Transverse colon (tissue), 4 donors: Measurements from ENCODE around the gene FBXL5. TPM values are rescaled to one million over a fixed set of nuclear protein-coding genes. Genes with fewer than 3 reads are reported as not detected.

Experiments
- DNase-seq: peaks from one replicate; pipeline ENCODE4 v3.0.0-alpha.2; 2019
- H3K27ac ChIP-seq, 4 donors: fragments of 200-600 bp; sonication (generic); 2 replicates each; pipeline ENCODE4 v1.5.1; 2016 to 2018; ENCODE audit warnings: inconsistent platforms in 4 of 4
- H3K27me3 ChIP-seq: fragments of 200-600 bp; sonication (generic); 2 replicates; pipeline ENCODE4 v1.5.1; 2017; ENCODE audit warnings: inconsistent platforms
- H3K36me3 ChIP-seq, 4 donors: fragments of 200-600 bp; sonication (generic); 2 replicates each; pipeline ENCODE4 v1.5.1; 2017 to 2019; ENCODE audit warnings: inconsistent platforms in 4 of 4
- H3K4me1 ChIP-seq, 4 donors: fragments of 200-600 bp; sonication (generic); 2 replicates each; pipeline ENCODE4 v1.5.1; 2017 to 2020; ENCODE audit warnings: inconsistent platforms in 4 of 4
- H3K4me3 ChIP-seq, 4 donors: fragments of 200-600 bp; sonication (generic); 1 replicate in 1 of 4; 2 replicates in 3 of 4; pipeline versions ENCODE4 v1.5.1 to v1.6.1; 2017 to 2019; ENCODE audit warnings: inconsistent platforms in 4 of 4
- H3K9me3 ChIP-seq, 2 donors: fragments of 200-600 bp; sonication (generic); 2 replicates each; pipeline ENCODE4 v1.5.1; 2017 to 2019; ENCODE audit warnings: inconsistent platforms in 2 of 2
- EP300 ChIP-seq: sonication (generic); formaldehyde crosslinking; IDR thresholded peaks from one replicate; pipeline ENCODE4 v1.6.1; 2017; ENCODE audit warnings: antibody characterized with exemption, low read depth
- POLR2A ChIP-seq: fragments of 450-650 bp; IDR thresholded peaks from one replicate; pipeline ENCODE4 v1.6.1; 2016; ENCODE audit warnings: antibody characterized with exemption, mild to moderate bottlenecking, moderate library complexity
- POLR2AphosphoS5 ChIP-seq, 3 donors: sonication (generic); formaldehyde crosslinking; IDR thresholded peaks; one replicate each; pipeline ENCODE4 v1.6.1; 2016; ENCODE audit warnings: antibody characterized with exemption in 3 of 3
- WGBS, 2 donors: methylation state at CpG; one replicate each; pipeline ENCODE4 v1.1.5; 2018; ENCODE audit warnings: low coverage in 1 of 2; 5-methylcytosine and 5-hydroxymethylcytosine counted together
- in situ Hi-C, 4 donors: fragments of 200-750 bp; cut with MboI; loops; one replicate each; pipeline versions ENCODE4 v1.15.0 to v1.15.1; 2017; ENCODE audit warnings: low sequenced_read_pairs in 3 of 4, low pct_ligation_motif_present in 1 of 4, low pct_unique_long_range_greater_than_20kb in 1 of 4
- intact Hi-C: fragments of 100-400 bp; cut with DNase I; formaldehyde crosslinking; loops from one replicate; pipeline ENCODE4 v1.15.1; 2023; ENCODE audit warnings: low total_unique reads
- total RNA-seq, 4 donors: library from RNA; depleted of rRNA; stranded (reverse); fragments of >200 nt; gene quantifications; one replicate each; pipeline ENCODE4 v1.1.0, GENCODE V29; 2016
- TF ChIP-seq, protein P1 (sequence below), 5 experiments: fragments of 200-600 bp in 3 of 5; fragments of 450-650 bp in 2 of 5; sonication (generic) in 3 of 5; IDR thresholded peaks; 1 replicate in 2 of 5; 2 replicates in 3 of 5; pipeline ENCODE4 v1.5.1; 2016 to 2017; ENCODE audit warnings: antibody characterized with exemption in 5 of 5, inconsistent platforms in 3 of 5, mild to moderate bottlenecking in 2 of 5, moderate library complexity in 1 of 5

The FBXL5 gene
- total RNA-seq, 4 donors from 2014 or later, result 31.8 to 141 (median 77.5) TPM

DNA sequence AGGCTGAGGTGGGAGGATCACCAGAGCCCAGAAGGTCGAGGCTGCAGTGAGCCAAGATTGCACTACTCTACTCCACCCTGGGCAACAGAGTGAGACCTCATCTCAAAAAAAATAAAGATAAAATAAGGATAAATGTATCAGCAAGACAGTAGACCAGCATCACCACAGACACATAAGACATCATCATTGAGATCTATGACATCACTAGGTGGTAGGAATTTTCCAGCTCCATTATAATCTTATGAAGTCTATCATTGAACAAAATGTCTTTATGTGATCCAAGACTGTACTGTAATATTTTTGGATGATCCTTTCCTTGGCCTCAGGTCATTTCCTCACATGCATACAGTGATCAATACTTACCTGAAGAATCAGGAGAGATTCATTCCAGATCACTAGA, 18.2 kb upstream of the FBXL5 start:
- Histone ChIP-seq H3K27ac (no peak overlapping the region), H3K36me3 (no peaks in the 10 kb centered on the region), H3K9me3 (no peaks in the 10 kb centered on the region), H3K4me3 (no peak overlapping the region), H3K4me1 (no peaks in the 10 kb centered on the region), H3K27me3 (no peaks in the 10 kb centered on the region)
- TF ChIP-seq POLR2A, result no peak
- TF ChIP-seq POLR2AphosphoS5 (IDR thresholded peaks at IDR 0.05), result no peak
- TF ChIP-seq, protein P1, sequence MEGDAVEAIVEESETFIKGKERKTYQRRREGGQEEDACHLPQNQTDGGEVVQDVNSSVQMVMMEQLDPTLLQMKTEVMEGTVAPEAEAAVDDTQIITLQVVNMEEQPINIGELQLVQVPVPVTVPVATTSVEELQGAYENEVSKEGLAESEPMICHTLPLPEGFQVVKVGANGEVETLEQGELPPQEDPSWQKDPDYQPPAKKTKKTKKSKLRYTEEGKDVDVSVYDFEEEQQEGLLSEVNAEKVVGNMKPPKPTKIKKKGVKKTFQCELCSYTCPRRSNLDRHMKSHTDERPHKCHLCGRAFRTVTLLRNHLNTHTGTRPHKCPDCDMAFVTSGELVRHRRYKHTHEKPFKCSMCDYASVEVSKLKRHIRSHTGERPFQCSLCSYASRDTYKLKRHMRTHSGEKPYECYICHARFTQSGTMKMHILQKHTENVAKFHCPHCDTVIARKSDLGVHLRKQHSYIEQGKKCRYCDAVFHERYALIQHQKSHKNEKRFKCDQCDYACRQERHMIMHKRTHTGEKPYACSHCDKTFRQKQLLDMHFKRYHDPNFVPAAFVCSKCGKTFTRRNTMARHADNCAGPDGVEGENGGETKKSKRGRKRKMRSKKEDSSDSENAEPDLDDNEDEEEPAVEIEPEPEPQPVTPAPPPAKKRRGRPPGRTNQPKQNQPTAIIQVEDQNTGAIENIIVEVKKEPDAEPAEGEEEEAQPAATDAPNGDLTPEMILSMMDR (IDR thresholded peaks at IDR 0.05), result no peak
- no peak for TF ChIP-seq EP300
- intact Hi-C loops, result no loop called here
- in situ Hi-C loops, result no loop called here
- DNase-seq, result no peak
- 85 to 100% methylated on average over 1 of the region's 1 CpG for WGBS, 2 donors

DNA sequence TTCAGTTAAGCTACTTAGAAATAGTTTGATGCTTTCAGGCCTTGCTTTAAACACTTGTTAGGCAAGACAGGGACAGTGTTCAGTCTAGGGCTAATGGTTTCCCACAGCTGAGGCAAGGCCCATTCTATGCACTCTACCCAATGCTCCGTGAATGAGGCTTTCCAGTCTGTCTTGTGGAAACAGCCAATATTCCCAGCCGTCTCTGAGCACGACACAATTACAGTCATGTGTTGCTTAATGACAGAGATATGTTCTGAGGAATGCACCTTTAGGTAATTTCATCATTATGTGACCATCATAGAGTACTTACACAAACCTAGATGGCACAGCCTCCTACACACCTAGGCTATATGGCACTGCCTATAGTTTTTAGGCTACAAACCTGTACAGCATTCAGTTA, 16.9 kb upstream of the FBXL5 start:
- in situ Hi-C loops, result no loop called here
- Histone ChIP-seq H3K4me1 (no peaks in the 10 kb centered on the region), H3K9me3 (no peaks in the 10 kb centered on the region), H3K27ac (no peak overlapping the region), H3K36me3 (no peaks in the 10 kb centered on the region), H3K27me3 (no peaks in the 10 kb centered on the region), H3K4me3 (no peak overlapping the region)
- intact Hi-C loops, result no loop called here
- WGBS, 2 donors, result 96 to 98% methylated on average over 3 of the region's 3 CpGs
- TF ChIP-seq EP300, result no peak
- TF ChIP-seq POLR2A, result no peak
- no peak for DNase-seq

DNA sequence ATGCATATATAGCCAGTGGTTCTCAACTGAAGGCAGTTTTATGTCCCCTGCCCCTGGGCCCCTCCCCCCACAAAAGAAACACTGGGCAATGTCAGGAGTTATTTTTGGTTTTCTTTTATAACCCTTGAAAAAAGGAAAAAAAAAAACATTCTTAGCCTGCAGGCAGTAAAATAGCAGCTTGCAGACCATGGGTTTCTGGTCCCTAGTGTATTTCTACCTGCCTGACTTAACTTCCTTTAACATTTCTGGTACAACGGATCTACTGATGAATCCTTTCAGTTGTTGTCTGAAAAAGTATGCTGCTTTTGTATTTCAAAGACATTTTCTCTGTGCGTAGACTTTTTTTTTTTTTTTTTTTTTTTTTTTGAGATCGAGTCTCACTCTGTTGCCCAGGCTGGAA, 15.4 kb upstream of the FBXL5 start:
- intact Hi-C loops (no loop called here), in situ Hi-C loops (no loop called here)
- Histone ChIP-seq H3K4me3 (no peak overlapping the region), H3K36me3 (no peaks in the 10 kb centered on the region), H3K4me1 (peaks cover 0 to 8% (median 3%) of the 10 kb centered on the region in 4 donors), H3K27ac (no peak overlapping the region), H3K9me3 (no peaks in the 10 kb centered on the region), H3K27me3 (no peaks in the 10 kb centered on the region)
- no peak for TF ChIP-seq EP300
- no peak for TF ChIP-seq POLR2A
- no peak for TF ChIP-seq POLR2AphosphoS5 (IDR thresholded peaks at IDR 0.05)
- TF ChIP-seq, protein P1 (IDR thresholded peaks at IDR 0.05), result no peak
- 87 to 89% methylated on average over 3 of the region's 3 CpGs for WGBS, 2 donors
- DNase-seq, result no peak

DNA sequence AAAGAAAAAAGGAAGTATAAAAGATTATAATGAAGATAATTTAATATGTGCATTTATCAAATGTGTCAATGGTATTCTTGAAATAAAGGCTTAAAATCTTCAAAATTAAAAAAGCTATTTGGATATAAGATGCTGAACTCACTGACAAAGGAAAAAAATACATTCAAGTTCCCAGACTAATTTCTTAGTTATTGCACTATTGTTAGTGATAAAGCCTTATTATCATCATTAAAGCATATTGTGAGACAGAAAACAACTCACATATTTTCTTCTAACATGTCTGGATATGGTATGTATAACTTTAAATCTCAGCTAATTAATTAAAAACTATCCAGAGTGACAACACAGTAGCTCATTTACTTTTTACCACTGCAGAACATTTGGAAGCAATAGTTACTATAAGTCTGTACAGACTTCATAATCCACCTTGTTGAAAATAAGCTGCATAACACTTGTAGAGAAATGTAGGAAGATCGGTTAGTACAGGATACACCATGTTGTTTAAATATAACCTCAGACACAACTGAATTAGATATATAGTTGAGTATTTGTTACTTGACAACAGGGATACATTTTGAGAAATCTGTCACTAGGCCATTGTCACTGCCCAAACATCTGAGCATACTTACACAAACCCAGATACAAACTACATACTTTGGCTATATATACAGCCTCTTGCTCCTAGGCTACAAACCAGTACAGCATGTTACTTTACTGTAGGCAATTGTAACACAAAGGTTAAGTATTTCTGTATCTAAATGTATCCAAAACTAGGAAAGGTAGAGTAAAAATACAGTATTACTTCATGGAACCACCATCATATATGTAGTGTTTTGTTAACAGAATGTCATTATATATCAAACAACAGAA, 13.6 kb upstream of the FBXL5 start:
- in situ Hi-C loops, result no loop called here
- H3K27ac ChIP-seq, result no peak overlapping the region
- H3K4me3 ChIP-seq, result no peak overlapping the region
- no peaks in the 10 kb centered on the region for H3K27me3 ChIP-seq
- H3K36me3 ChIP-seq, result no peaks in the 10 kb centered on the region
- no peak for DNase-seq
- H3K9me3 ChIP-seq, result no peaks in the 10 kb centered on the region
- TF ChIP-seq POLR2A, result no peak
- TF ChIP-seq, protein P1 (IDR thresholded peaks at IDR 0.05), result no peak
- intact Hi-C loops, result no loop called here
- WGBS, 2 donors, result 75 to 88% methylated on average over 1 of the region's 1 CpG
- H3K4me1 ChIP-seq, result peaks cover 0 to 14% (median 3%) of the 10 kb centered on the region in 4 donors
